HFF-Myc (cell line): Measurements from ENCODE around the gene LRRC18.

Experiments used
- DNase-seq: peaks from one replicate; pipeline ENCODE4 v3.0.0-alpha.2; 2011; ENCODE audit warnings: low read depth; ENCODE audit errors: extremely low read depth
- H3K4me3 ChIP-seq: replicated peaks from 2 replicates; pipeline ENCODE4 v1.5.1; 2011; ENCODE audit warnings: low read depth, mild to moderate bottlenecking, control low read depth, low read length
- TF ChIP-seq, protein P1 (sequence below): IDR thresholded peaks from 2 replicates; pipeline ENCODE4 v1.5.1; 2012; ENCODE audit warnings: mild to moderate bottlenecking, low read depth, low read length, control low read depth; ENCODE audit errors: missing control alignments

Gene LRRC18

DNA sequence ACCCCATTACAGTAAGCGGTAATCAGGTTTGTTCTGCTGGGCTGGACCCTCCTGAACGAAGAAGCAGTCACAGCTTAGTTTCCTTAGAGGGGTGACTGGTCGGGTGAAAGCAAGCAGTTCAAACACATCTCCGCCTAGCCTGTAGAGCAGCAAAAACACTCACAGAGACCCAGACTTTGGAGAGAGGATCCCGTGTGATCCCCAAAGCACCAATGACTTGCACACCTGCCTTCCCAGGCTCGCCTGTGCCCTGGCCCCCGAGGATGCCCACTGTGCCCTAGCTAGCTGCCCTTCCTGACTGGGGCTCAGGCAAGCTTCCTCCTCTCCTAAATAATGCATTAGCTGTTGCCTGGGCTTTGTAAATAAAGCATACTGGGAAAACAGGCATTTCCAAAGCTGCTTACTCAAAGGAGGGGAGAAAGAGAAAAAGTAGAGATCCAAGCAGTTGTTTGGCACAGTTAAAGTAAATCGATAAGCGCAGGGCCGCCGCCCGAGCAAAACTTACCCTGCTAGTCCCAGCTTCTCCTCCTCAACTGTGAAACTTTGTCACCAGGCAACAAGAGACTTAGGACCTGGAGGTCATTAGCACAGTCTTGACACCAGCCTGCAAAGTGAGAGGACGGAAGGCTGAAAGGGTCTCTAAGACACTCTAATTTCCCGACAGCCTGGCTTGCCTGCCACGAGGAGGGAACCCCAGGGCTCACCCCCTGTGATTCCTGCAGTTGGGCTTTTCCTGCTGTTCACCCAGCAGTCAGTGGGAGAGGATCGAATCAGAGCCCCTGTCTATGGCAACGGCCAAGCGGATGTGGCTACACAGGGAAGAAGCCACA lies 4.8 kb downstream of the LRRC18 start:
- H3K4me3 ChIP-seq, result no peak overlapping the region
- TF ChIP-seq, protein P1, sequence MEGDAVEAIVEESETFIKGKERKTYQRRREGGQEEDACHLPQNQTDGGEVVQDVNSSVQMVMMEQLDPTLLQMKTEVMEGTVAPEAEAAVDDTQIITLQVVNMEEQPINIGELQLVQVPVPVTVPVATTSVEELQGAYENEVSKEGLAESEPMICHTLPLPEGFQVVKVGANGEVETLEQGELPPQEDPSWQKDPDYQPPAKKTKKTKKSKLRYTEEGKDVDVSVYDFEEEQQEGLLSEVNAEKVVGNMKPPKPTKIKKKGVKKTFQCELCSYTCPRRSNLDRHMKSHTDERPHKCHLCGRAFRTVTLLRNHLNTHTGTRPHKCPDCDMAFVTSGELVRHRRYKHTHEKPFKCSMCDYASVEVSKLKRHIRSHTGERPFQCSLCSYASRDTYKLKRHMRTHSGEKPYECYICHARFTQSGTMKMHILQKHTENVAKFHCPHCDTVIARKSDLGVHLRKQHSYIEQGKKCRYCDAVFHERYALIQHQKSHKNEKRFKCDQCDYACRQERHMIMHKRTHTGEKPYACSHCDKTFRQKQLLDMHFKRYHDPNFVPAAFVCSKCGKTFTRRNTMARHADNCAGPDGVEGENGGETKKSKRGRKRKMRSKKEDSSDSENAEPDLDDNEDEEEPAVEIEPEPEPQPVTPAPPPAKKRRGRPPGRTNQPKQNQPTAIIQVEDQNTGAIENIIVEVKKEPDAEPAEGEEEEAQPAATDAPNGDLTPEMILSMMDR, result no peak
- no peak for DNase-seq

DNA sequence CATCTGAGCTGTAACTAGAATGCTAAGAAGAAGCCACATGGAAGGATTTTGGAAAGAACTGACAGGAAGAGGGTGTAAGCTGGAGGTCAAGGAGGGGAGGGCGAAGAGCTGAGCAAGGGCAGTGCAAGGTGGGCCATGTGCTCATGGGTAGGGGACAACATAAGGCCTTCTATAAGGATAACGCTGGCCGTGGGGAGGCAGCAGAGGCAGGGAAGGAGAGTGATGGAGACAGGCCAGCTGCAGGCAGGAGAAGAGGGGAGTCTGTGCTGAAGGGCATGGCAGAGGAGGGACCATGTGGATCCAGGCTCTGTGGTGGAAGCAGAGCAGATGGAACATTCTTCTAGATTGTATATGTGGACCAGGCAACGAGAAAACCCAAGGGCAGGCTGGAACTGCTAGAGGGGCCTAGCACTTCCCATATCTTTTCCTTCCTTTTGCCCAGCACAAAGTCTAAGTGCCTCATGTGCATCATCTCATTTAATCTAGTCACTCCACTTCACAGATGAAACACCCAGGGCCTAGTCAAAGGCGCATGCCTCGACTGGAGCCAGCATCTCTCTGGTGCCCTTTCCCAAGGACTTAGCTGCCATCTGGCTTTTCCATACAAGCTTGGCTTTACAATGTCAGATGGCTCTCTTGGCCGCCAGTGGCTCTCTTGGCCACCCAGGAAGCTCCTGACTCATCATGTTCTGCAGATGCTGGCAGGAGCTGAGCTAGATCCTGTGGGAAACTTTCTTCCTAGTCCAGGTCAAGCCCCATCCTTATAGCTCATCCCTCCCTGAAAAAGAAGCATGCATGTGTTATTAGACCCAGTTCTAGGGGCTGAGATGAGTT lies 6.6 kb downstream of the LRRC18 start:
- DNase-seq, result no peak
- TF ChIP-seq, protein P1, result no peak
- no peak overlapping the region for H3K4me3 ChIP-seq

DNA sequence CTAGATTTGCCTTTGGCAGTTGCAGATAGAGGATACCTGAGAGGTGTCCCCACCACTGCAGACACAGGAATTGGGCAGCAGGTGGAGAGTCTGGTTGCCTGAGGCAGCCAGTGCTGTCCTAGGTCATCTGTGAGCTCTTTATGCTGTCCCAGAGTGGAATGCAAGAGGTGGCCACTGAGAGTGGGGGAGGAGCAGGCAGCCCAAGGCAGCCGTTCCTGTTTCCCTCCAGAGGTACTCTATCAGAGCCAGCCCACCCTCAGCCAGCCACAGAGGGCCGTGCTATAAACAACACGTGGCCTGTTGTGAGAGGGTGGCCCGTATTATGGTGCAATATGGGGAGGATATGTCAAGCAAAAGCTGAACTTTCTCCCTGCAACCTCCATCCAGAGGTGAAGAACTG lies 8.5 kb downstream of the LRRC18 start:
- no peak for DNase-seq
- TF ChIP-seq, protein P1, result no peak
- no peak overlapping the region for H3K4me3 ChIP-seq

- TF ChIP-seq, protein P1, result no peak
- DNase-seq, result no peak
- H3K4me3 ChIP-seq, result no peak overlapping the region
These were observed 10.1 kb downstream of the LRRC18 start for GRCh38 chr10:48929413-48929990.

DNA sequence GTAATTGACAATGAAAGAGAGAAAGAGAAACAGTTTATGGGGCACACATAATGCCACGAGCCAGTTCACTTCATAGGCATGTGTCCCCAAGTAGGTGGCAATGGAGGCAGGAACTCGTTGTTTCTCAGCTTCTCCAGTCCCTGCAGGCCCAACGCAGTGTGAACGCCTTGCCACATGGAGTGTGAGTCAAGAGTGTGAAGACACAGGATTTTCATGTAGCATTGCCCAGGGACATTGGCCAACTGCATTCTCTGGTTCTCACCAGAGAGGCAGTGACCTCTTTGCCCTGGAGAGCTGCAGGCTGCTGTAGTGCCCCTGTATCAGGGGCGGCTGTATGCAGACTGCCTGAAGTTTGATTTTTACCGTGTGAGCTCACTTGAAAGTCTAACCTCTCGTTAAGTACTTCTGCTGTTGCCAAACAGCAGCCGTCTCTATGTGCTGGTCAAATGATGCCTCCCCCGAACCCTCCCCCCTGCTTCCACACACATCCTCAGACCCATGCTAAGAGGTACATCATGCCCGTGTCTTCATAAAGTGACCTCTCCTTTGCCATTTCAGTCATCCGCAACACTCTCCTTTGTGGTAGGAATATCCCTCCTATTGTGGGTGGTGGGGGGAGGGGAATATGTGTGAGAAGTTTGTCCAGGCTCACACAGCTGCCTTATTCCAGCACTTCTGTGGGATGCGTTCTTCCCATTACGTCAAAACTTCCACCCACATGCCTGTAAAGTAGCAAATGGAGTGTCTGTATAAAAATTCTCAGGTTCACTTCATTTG lies 12.7 kb downstream of the LRRC18 start:
- no peak overlapping the region for H3K4me3 ChIP-seq
- TF ChIP-seq, protein P1, result no peak
- DNase-seq, result no peak

DNA sequence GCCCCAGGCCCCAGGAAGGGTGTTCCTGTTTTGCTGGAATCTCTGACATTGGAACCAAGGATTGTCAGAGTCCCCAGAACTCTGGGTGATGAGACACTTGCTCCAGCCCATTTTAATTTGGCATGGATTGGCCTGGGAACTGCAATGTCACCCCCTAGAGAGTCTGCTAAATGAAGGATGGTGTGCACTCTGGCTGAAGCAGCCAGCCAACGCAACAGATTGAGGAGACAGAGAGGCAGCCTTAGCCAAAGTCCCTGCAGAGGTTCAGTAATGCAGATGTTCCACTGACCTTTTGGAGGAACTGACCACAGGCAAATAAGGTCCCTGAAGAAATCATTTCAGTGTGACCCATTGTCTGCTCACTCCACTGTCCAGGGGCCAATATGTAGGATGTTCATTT lies 13.4 kb downstream of the LRRC18 start:
- H3K4me3 ChIP-seq, result no peak overlapping the region
- no peak for DNase-seq
- TF ChIP-seq, protein P1, result no peak
